VCaP (cell line): ENCODE data around the gene CTU2.
A peak's percentile ranks its signal among the peaks of the same experiment; 100 is the strongest.

Experiments
- H3K27ac ChIP-seq: fragments of 450-650 bp; 2 replicates; pipeline ENCODE4 v1.5.1; 2017
- CTCF ChIP-seq: fragments of 450-650 bp; conservative IDR thresholded peaks from 2 replicates; pipeline ENCODE4 v1.5.1; 2017; ENCODE audit warnings: mild to moderate bottlenecking, moderate library complexity

Gene CTU2

GRCh38 chr16:88706229-88706964 is at the start of gene CTU2, which contains the start of gene RNF166:
CTU2 (plus strand) TSS chr16:88706503; CDS start chr16:88706531, 28 bp downstream.
RNF166 (minus strand) TSS chr16:88706408; CDS start chr16:88706325, 83 bp downstream.
- TF ChIP-seq CTCF: no peak
- peak within 1 kb of the TSS; percentile 41; the same call in 1 of the 2 replicates for H3K27ac ChIP-seq

DNA sequence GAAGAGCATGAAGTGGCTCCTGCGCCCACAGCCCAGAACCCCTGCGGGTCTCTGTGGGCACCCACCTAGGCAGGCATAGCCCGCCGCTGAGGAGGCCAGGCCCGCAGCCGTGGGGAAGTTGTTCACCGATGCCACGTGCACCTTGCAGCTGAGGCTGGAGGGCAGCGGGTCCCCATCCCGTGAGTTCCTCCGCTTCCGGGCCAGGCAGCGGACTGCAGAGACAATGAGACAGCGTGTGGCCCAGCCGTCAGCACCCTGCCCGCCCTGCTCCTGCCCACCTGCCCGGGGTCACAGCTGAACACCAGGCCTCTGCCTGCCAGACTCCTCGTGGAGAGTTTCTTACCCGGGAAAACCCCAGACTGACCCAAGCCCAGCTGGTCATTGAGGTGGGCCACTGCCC is 48.9 kb upstream of the CTU2 start:
- TF ChIP-seq CTCF: no peak
- H3K27ac ChIP-seq: no peak overlapping the region

DNA sequence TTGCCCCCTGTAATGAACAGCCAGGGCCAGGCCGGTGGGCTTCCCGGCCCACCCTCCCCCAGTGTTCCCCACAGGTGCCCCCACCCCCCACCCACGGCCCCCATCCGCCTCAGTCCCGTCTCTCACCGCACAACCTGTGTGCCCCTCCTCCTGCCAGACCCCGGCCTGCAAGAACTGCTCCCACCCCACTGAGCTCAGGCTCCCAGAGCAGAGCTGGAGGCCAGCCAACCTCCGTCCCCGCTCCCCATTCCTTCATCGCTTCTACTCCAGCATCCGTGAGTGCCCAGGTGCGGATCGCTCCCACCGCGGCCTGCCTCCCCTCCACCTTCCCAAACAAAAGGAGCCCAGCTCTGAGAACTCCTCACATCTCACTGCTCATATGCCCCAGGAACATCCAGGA is 47.6 kb upstream of the CTU2 start:
- no peak for TF ChIP-seq CTCF
- H3K27ac ChIP-seq: no peak overlapping the region

- H3K27ac ChIP-seq: no peak overlapping the region
- no peak for TF ChIP-seq CTCF
Measured at GRCh38 chr16:88659160-88659559, 47.1 kb upstream of the CTU2 start.

- no peak for TF ChIP-seq CTCF
- H3K27ac ChIP-seq: no peak overlapping the region
Measured at GRCh38 chr16:88661468-88661867, 44.8 kb upstream of the CTU2 start.

DNA sequence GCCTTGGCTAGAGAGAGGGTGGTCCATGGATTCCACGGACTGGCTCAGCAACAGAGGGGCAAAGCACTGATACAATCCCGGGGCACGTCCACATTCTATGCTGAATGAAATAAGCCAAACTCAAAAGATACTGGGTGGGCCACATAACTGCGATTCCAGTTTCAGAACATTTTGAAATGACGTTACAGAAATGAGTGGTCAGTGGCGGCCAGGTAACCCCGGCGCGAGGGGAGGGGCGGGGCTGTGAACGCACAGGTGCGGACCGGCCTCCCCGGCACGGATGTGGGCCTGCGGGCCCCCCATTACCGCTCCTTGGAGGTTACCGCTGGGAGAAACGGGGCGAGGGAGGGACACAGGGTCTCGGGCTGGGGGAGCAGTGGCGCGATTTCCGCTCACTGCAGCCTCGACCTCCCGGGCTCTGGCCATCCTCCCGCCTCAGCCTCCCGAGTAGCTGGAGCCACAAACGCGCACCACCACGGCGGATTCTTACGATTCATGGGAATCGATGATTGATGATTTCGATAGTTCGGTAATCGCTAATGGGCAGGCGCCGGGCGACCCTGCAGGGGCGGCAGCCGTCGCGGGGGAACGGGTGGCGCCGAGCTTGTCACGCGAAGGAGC is 44.0 kb upstream of the CTU2 start:
- TF ChIP-seq CTCF: no peak
- H3K27ac ChIP-seq: peak overlapping the region; percentile 42; the same call in 1 of the 2 replicates

- peak within 1 kb of the TSS; percentile 42; the same call in 1 of the 2 replicates for H3K27ac ChIP-seq
- no peak for TF ChIP-seq CTCF
Measured at GRCh38 chr16:88662843-88663606, 43.3 kb upstream of the CTU2 start, which contains the start of gene MVD. MVD (minus strand) TSS chr16:88663091; CDS start chr16:88663080, 11 bp downstream.
